PC-3 (cell line): ENCODE results near the gene DHX32.

Experiments used
- EZH2 ChIP-seq: fragments of 300-600 bp; sonication (generic); IDR thresholded peaks from one replicate; pipeline ENCODE4 v1.6.1; 2017; ENCODE audit warnings: antibody characterized with exemption, mild to moderate bottlenecking, low read length; ENCODE audit not compliant: unreplicated experiment
- EZH2phosphoT487 ChIP-seq: fragments of 300-600 bp; sonication (generic); IDR thresholded peaks from 2 replicates; pipeline ENCODE4 v1.6.1; 2018; ENCODE audit warnings: mild to moderate bottlenecking, antibody characterized with exemption, low read length, borderline replicate concordance
- TF ChIP-seq, protein P1 (sequence below): fragments of 300-600 bp; sonication (generic); conservative IDR thresholded peaks from 2 replicates; pipeline ENCODE4 v1.5.1; 2017; ENCODE audit warnings: antibody characterized with exemption, low read depth, mild to moderate bottlenecking, low read length

- TF ChIP-seq, protein P1, sequence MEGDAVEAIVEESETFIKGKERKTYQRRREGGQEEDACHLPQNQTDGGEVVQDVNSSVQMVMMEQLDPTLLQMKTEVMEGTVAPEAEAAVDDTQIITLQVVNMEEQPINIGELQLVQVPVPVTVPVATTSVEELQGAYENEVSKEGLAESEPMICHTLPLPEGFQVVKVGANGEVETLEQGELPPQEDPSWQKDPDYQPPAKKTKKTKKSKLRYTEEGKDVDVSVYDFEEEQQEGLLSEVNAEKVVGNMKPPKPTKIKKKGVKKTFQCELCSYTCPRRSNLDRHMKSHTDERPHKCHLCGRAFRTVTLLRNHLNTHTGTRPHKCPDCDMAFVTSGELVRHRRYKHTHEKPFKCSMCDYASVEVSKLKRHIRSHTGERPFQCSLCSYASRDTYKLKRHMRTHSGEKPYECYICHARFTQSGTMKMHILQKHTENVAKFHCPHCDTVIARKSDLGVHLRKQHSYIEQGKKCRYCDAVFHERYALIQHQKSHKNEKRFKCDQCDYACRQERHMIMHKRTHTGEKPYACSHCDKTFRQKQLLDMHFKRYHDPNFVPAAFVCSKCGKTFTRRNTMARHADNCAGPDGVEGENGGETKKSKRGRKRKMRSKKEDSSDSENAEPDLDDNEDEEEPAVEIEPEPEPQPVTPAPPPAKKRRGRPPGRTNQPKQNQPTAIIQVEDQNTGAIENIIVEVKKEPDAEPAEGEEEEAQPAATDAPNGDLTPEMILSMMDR: no peak
- TF ChIP-seq EZH2 (no peak), EZH2phosphoT487 (no peak)
Measured at GRCh38 chr10:125828311-125828710, 52.8 kb downstream of the DHX32 start.
